ENCODE results near the gene PTPN6. TPM values are rescaled to one million over a fixed set of nuclear protein-coding genes. Genes with fewer than 3 reads are reported as not detected.

PTPN6 gene
- polyA plus RNA-seq, 1 donor from 2014 or later = not detected

DNA sequence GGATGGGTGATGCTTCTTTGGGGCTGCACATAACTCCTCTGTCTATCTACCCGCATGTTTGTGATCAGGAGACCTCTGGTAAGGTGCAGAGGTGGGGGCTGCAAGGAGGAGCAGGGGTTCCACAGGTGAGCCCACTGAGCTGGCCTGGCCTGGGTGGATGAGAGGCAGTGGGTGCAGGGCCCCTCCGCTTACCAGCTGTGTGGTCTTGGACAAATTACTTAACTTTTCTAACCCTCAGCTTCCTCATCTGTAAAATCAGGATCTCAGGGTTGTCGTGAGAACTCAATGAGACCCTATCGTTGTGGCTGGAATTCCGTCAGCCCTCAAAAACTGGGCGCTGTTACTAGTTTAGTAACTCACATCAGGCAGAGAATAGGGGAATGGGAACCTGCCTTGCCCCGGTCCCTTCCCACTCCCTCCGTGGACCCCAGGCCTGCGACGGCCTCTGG, 7.5 kb downstream of the PTPN6 start (continued):
- no peak for TF ChIP-seq RAD21 (conservative IDR thresholded peaks at IDR 0.05)
- TF ChIP-seq TAF1 (IDR thresholded peaks at IDR 0.05; ENCODE audit: low read depth) = no peak

DNA sequence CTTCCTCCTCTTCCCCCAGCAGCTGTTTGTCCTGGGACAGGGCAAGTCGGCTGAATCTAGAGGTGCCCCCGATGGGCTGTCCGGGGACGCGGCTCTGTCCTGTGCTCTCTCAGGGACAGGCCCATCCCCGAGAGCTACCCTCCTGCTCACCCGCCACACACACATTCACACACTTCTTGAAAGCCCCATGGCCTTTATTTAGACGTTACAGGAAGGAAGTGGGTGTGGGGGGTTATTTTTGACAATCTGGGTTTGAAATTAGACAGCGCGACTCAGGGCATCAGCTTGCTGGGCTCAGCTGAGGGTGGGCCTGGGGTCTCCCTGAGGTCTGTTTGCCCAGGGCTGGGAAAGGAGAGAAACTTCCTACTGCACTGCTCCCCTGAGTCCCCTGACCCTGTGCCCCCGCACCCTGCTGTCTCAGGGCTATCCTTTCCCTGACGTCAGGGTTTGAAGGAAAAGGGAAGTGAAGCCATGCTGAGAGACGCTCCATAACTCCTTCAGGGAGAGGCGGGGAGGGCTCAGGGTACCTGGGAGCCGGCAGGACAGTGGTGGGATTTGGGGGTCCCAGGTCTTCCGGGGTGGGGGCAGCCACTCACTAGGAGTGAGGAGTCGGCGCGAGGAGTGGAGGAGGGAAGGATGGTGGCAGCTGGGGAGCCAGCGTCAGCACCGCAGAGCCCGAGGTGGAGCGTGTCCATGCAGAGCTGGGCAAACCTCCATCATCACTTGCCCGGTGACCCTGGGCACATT, 8.1 kb downstream of the PTPN6 start:
- Histone ChIP-seq H3K4me3 (ENCODE audit: low read length) (no peak overlapping the region), H3K9me2 (ENCODE audit: insufficient read depth, low read length) (no peaks in the 10 kb centered on the region), H3K9ac (ENCODE audit: low read length) (no peak overlapping the region), H3K79me2 (replicated peaks; ENCODE audit: insufficient read depth, low read length) (no peaks in the 10 kb centered on the region), H3K27ac (ENCODE audit: low read length) (no peak overlapping the region), H3K4me2 (ENCODE audit: low read length) (no peak overlapping the region), H4K20me1 (ENCODE audit: insufficient read depth) (no peaks in the 10 kb centered on the region), H3K36me3 (ENCODE audit: insufficient read depth, low read length) (no peaks in the 10 kb centered on the region), H3K9me3 (ENCODE audit: low read length) (no peaks in the 10 kb centered on the region), H3F3A (ENCODE audit: insufficient read depth, low read length, poor library complexity, severe bottlenecking) (no peaks in the 10 kb centered on the region), H3K27me3 (ENCODE audit: insufficient read depth, low read depth, low read length) (no peaks in the 10 kb centered on the region), H2AFZ (ENCODE audit: low read depth, low read length) (no peak overlapping the region)
- TF ChIP-seq RAD21 (conservative IDR thresholded peaks at IDR 0.05) (no peak), POLR2AphosphoS5 (IDR thresholded peaks at IDR 0.05) (no peak), MXI1 (conservative IDR thresholded peaks at IDR 0.05; ENCODE audit: poor library complexity, severe bottlenecking) (no peak)
- TF ChIP-seq, protein P1, sequence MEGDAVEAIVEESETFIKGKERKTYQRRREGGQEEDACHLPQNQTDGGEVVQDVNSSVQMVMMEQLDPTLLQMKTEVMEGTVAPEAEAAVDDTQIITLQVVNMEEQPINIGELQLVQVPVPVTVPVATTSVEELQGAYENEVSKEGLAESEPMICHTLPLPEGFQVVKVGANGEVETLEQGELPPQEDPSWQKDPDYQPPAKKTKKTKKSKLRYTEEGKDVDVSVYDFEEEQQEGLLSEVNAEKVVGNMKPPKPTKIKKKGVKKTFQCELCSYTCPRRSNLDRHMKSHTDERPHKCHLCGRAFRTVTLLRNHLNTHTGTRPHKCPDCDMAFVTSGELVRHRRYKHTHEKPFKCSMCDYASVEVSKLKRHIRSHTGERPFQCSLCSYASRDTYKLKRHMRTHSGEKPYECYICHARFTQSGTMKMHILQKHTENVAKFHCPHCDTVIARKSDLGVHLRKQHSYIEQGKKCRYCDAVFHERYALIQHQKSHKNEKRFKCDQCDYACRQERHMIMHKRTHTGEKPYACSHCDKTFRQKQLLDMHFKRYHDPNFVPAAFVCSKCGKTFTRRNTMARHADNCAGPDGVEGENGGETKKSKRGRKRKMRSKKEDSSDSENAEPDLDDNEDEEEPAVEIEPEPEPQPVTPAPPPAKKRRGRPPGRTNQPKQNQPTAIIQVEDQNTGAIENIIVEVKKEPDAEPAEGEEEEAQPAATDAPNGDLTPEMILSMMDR (IDR thresholded peaks at IDR 0.05; ENCODE audit: poor library complexity, severe bottlenecking) = no peak

DNA sequence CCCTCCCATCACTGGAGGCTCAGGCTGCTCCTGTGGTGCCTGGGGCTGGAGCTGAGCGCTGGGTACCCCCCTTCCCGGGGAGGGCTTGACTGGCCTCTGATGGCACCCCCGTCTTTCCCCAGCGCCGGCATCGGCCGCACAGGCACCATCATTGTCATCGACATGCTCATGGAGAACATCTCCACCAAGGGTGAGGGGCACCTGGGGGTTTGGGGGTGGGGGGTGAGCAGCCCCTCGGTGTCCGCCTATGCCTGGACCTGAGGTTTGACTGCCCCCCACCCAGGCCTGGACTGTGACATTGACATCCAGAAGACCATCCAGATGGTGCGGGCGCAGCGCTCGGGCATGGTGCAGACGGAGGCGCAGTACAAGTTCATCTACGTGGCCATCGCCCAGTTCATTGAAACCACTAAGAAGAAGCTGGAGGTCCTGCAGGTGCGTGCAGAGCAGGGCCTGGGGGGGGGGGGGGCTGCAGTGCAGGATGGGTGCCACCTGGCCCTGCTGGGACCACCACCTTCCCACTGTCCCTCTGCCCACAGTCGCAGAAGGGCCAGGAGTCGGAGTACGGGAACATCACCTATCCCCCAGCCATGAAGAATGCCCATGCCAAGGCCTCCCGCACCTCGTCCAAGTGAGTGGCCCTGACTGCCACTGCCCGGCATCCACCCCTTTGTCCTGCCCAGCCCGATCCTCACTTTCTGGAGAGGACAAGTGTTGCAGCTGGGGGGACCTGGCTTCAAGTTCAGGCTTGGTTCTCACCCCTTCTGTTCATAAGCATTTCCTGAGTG, 8.8 kb downstream of the PTPN6 start:
- TF ChIP-seq, protein P2, sequence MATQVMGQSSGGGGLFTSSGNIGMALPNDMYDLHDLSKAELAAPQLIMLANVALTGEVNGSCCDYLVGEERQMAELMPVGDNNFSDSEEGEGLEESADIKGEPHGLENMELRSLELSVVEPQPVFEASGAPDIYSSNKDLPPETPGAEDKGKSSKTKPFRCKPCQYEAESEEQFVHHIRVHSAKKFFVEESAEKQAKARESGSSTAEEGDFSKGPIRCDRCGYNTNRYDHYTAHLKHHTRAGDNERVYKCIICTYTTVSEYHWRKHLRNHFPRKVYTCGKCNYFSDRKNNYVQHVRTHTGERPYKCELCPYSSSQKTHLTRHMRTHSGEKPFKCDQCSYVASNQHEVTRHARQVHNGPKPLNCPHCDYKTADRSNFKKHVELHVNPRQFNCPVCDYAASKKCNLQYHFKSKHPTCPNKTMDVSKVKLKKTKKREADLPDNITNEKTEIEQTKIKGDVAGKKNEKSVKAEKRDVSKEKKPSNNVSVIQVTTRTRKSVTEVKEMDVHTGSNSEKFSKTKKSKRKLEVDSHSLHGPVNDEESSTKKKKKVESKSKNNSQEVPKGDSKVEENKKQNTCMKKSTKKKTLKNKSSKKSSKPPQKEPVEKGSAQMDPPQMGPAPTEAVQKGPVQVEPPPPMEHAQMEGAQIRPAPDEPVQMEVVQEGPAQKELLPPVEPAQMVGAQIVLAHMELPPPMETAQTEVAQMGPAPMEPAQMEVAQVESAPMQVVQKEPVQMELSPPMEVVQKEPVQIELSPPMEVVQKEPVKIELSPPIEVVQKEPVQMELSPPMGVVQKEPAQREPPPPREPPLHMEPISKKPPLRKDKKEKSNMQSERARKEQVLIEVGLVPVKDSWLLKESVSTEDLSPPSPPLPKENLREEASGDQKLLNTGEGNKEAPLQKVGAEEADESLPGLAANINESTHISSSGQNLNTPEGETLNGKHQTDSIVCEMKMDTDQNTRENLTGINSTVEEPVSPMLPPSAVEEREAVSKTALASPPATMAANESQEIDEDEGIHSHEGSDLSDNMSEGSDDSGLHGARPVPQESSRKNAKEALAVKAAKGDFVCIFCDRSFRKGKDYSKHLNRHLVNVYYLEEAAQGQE (IDR thresholded peaks at IDR 0.05; ENCODE audit: borderline replicate concordance) = no peak
- TF ChIP-seq POLR2AphosphoS5 (IDR thresholded peaks at IDR 0.05) (no peak), SMC3 (conservative IDR thresholded peaks at IDR 0.05; ENCODE audit: poor library complexity) (no peak), MXI1 (conservative IDR thresholded peaks at IDR 0.05; ENCODE audit: poor library complexity, severe bottlenecking) (no peak), EZH2 (IDR thresholded peaks at IDR 0.05; ENCODE audit: borderline replicate concordance, insufficient read depth, low read length, poor library complexity, severe bottlenecking) (no peak), RAD21 (conservative IDR thresholded peaks at IDR 0.05) (no peak), TAF1 (IDR thresholded peaks at IDR 0.05; ENCODE audit: low read depth) (no peak), EP300 (conservative IDR thresholded peaks at IDR 0.05; ENCODE audit: poor library complexity, severe bottlenecking) (no peak)
- TF ChIP-seq, protein P1 (IDR thresholded peaks at IDR 0.05; ENCODE audit: poor library complexity, severe bottlenecking) = no peak
- no peak overlapping the region for H3K9ac ChIP-seq (ENCODE audit: low read length)
- no peak overlapping the region for H3K4me2 ChIP-seq (ENCODE audit: low read length)
- H3K36me3 ChIP-seq (ENCODE audit: insufficient read depth, low read length) = no peaks in the 10 kb centered on the region
- no peaks in the 10 kb centered on the region for H3K79me2 ChIP-seq (replicated peaks; ENCODE audit: insufficient read depth, low read length)
- H3K9me2 ChIP-seq (ENCODE audit: insufficient read depth, low read length) = no peaks in the 10 kb centered on the region
- H3K27ac ChIP-seq (ENCODE audit: low read length) = no peak overlapping the region
- no peaks in the 10 kb centered on the region for H3K9me3 ChIP-seq (ENCODE audit: low read length)
- no peak overlapping the region for H3K4me3 ChIP-seq (ENCODE audit: low read length)
- H3K27me3 ChIP-seq (ENCODE audit: insufficient read depth, low read depth, low read length) = no peaks in the 10 kb centered on the region
- no peaks in the 10 kb centered on the region for H3F3A ChIP-seq (ENCODE audit: insufficient read depth, low read length, poor library complexity, severe bottlenecking)
- no peaks in the 10 kb centered on the region for H4K20me1 ChIP-seq (ENCODE audit: insufficient read depth)
- H2AFZ ChIP-seq (ENCODE audit: low read depth, low read length) = no peak overlapping the region
